Gastrocnemius medialis (tissue), 4 donors: ENCODE measurements around the gene CADM2.

Source experiments
- POLR2A ChIP-seq, 2 donors: fragments of 450-650 bp; IDR thresholded peaks; one replicate each; pipeline ENCODE4 v1.6.1; 2017; ENCODE audit warnings: antibody characterized with exemption in 2 of 2, mild to moderate bottlenecking in 2 of 2, moderate library complexity in 2 of 2
- TF ChIP-seq, protein P1 (sequence below), 5 experiments: fragments of 450-650 bp in 3 of 5; fragments of 200-600 bp in 2 of 5; sonication (generic) in 2 of 5; IDR thresholded peaks in 4 of 5; conservative IDR thresholded peaks in 1 of 5; 1 replicate in 4 of 5; 2 replicates in 1 of 5; pipeline ENCODE4 v1.5.1; 2016 to 2019; ENCODE audit warnings: antibody characterized with exemption in 5 of 5, mild to moderate bottlenecking in 3 of 5, moderate library complexity in 3 of 5

GRCh38 chr3:85667744-85668143 is 709.0 kb downstream of the CADM2 start:
- TF ChIP-seq, protein P1, sequence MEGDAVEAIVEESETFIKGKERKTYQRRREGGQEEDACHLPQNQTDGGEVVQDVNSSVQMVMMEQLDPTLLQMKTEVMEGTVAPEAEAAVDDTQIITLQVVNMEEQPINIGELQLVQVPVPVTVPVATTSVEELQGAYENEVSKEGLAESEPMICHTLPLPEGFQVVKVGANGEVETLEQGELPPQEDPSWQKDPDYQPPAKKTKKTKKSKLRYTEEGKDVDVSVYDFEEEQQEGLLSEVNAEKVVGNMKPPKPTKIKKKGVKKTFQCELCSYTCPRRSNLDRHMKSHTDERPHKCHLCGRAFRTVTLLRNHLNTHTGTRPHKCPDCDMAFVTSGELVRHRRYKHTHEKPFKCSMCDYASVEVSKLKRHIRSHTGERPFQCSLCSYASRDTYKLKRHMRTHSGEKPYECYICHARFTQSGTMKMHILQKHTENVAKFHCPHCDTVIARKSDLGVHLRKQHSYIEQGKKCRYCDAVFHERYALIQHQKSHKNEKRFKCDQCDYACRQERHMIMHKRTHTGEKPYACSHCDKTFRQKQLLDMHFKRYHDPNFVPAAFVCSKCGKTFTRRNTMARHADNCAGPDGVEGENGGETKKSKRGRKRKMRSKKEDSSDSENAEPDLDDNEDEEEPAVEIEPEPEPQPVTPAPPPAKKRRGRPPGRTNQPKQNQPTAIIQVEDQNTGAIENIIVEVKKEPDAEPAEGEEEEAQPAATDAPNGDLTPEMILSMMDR (IDR thresholded peaks at IDR 0.05 in 4 of 5, conservative IDR thresholded peaks at IDR 0.05 in 1 of 5): no peak
- no peak for TF ChIP-seq POLR2A (IDR thresholded peaks at IDR 0.05)
